COR-L47 (cell line): ENCODE results near the gene OTUD6A.
"Not testable (repeated sequence)": the region's sequence is repeated elsewhere in the genome, so short reads cannot be mapped to it uniquely, and the experiment has no call there.

Experiments used
- DNase-seq: peaks from one replicate; lab custom pipeline; 2025; lab: John Stamatoyannopoulos, UW

OTUD6A gene

DNA sequence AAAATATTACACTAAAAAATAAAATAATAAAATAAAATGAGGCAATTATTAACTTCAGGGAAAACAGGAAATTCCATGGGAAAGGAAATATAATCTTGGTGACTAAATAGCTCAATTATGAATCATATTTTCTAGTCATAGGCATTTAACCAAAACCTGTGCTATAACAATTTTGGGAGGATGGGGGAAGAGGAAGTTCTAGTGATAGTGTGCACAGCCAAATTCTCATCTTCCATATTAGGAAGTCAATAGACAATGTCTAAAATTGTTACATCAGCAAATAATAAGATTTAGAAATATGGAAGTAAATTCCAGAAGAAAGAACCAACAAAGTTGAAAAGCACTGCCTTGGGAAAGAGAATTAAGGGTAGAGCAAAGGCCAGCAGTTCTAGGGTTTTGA is 15.3 kb upstream of the OTUD6A start:
- no peak for DNase-seq

DNA sequence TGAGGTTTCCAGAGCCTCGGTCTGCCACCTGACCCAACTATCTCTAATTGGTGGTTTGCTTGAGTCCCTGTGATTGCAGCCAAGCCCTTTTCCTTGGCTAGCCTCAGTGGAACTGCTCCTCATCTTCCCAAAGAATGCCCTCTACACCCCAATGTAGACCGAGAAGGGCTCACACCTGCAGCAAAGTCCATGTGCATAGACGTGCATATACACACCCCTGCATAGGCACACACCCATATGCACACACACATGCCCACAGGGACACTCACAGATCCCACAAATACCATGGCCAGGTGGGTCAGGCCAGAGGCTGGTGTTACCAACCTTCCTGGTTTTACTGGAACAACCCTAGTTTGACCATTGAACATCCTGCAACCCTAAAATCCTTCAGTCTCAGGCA is 12.9 kb upstream of the OTUD6A start:
- DNase-seq = no peak

DNA sequence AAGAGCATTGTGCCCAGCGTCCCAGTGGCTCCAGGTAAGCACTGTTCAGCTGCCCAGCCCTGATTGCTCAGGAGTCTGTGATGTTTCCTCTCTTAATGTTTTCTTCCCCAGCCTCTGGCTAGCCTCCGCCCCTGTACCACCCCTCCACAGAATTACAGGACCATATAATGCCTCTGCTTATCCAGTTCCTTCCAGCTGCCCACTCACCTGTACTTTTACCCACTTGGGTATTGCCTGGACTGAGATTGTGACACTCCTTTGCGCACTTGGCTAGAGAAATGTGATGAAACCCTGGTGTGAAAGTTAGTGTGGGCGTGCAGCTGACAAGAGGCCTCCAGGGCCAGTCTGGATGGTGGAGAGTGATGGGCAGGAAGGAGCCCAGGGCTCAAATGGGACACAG is 12.3 kb upstream of the OTUD6A start, which contains the start of gene AWAT2:
AWAT2 (minus strand) TSS at position 14 of the 400 bp plus-strand sequence; CDS start at position 8, 6 bp downstream.
- no peak for DNase-seq

DNA sequence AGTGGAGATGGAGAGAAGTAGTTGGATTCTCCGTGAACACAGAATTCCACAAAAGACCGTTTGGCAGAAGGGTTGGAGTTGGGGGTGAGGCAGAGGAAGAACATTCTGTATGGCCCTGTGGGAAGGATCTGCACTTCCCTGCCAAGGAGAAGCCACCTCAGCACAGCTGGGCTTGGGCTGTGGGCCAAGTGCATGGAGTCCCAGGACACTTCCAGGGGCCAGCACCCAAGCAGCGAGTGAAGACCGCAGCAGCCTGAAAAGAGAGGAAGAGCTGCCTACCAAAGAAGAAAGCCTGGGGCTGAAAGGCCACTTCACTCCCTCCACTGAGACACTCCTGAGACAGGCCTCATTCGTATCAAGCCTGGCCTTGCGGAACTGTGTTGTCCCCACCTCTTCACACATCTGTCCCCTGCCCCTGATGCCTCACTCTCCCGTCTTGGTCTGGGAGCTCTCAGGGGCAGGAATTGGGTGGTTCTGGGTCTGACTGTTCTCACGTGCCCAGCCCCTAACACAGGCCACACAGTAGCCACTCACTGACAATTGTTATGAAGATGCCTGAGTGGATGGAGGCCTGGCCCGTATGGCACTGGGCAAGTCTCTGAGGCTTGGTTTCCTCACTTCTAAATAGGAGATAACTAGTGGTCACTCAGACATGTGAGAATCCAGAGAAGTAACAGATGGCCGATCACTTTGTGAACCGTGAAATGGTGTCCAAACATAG is 9.2 kb upstream of the OTUD6A start:
- no peak for DNase-seq

DNA sequence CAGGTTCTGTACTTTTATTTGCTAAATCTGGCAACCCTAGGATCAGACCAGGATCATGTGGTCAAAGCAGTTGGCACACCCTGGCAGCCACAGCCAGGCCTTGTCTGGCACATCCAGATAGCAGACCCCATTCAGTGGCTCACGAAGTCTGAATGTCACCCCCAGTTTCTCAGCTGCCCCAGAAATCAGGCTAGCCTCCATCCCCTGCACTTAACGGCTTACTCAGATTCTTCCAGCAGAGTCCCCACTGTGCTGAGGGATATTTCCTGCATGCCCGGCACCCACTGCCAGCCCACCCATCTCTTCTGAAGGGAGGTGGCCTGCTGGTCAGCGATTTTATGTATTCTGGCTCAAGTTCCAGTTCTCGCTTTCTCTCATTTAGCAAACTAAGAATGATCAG is 7.9 kb upstream of the OTUD6A start:
- no peak for DNase-seq

DNA sequence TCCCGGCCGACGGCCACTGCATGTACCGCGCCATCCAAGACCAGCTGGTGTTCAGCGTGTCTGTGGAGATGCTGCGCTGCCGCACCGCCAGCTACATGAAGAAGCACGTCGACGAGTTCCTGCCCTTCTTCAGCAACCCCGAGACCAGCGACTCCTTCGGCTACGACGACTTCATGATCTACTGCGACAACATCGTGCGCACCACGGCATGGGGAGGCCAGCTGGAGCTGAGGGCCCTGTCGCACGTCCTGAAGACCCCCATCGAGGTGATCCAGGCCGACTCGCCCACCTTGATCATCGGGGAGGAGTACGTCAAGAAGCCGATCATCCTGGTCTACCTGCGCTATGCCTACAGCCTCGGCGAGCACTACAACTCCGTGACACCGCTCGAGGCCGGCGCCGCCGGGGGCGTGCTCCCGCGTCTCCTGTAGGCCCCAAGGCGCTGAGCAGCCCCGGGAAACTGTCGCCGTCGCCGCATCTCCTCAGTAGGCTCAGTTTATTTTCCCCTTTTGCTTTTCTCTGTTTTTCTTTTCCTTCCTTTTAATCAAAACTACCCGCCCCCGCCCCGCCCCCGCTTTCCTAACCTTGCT is 799 bp downstream of the OTUD6A start:
- DNase-seq = no peak

DNA sequence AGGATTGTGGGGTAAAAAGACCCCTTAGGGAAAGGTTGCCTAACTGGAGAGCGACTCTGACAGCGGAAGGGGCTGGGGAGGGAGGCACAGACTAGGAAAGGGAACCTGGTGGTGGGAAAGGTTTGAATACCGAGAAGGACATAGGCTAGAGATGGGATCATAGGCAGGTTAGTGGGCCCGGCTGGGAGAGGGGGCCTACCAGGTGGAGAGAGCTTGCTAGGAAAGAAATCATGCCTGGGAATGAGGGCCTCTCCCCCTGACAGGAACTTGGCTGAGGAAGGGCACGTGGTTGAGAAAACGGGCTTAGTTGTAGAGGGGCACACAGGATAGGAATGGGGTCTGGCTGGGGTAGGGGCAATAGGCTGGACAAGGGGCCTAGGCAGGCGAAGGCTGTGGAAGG is 4.4 kb downstream of the OTUD6A start:
- no peak for DNase-seq

DNA sequence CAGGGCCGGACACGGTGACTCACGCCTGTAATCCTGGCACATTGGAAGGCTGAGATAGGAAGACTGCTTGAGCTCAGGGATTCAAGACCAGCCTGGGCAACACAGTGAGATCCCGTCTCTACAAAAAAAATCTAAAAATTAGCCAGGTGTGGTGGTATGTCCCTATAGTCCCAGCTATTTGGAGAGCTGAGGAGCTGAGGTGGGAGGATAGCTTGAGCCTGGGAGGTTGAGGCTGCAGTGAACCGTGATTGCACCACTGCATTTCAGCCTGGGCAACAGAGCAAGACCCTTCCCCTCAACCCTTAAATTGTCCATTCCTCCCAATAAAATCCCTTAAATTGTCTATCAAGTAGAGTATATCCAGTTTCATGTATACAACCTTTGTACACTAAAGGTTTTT is 17.0 kb downstream of the OTUD6A start:
- no peak for DNase-seq

DNA sequence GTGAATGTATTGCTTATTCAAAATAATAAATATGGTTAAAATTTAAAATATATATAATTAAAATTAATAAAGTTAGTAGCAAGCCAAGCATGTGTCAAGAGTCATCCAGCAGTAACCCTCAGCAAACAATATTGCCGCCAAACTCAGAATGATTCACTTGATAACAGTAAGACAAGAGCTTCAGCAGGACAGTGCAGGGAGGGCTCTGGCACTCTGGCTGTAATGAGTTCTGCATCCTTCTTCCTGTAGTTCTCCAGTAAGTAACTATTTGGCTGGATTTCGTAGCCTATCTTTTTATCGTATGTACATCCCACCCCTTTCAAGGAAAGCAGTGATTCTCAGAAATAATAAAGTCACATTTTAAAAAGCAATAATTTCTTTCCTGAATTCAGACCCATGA is 17.6 kb downstream of the OTUD6A start:
- DNase-seq = no peak

DNA sequence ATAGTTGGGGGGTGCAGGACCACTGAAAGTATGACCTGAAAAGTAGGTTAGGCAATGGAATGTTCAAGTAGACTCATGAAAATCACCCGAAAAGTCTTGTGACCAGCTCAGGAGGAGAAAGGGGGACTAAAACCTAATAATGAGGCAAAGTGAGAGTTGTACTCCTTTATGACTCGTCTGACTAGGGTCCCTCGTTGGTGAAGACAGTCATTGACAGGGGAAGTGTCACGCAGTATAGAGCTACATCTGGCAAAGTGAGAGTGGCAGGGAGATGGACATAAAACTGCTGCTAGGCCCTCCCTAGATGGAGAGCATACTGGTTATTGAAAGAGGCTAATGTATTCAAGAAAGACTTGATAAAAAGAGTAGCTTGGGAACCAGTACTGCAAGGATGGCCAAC is 20.5 kb downstream of the OTUD6A start:
- DNase-seq = no peak

DNA sequence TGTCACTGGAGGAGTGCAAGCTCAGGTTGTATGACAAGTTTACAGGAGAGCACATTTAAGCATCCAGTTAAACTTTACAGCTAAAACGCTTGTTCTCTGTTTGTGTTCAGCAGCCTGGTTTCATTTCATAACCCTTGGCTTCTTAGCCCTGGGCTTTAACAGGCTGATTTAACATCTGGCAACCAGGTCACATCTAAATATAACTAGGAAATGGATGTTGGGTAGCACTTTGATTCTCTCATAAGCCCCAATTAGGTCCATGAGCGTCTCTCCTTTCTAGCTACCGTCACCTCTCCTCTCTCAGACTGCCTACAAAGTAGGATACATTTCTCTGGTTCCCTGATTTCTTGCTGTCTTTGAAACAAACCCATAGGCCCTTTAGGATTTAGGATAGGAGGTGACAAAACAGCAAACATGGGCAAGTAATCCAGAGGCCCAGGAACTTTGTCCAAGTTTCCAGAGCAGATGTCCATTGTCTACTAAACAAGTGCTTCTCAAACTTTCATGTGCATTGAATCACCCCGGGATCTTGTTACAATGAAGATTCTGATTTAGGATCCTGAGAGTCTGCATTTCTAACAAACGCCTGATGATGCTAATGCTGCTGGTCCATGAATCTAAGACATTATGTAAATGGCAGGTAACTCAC is 22.5 kb downstream of the OTUD6A start:
- no peak for DNase-seq

DNA sequence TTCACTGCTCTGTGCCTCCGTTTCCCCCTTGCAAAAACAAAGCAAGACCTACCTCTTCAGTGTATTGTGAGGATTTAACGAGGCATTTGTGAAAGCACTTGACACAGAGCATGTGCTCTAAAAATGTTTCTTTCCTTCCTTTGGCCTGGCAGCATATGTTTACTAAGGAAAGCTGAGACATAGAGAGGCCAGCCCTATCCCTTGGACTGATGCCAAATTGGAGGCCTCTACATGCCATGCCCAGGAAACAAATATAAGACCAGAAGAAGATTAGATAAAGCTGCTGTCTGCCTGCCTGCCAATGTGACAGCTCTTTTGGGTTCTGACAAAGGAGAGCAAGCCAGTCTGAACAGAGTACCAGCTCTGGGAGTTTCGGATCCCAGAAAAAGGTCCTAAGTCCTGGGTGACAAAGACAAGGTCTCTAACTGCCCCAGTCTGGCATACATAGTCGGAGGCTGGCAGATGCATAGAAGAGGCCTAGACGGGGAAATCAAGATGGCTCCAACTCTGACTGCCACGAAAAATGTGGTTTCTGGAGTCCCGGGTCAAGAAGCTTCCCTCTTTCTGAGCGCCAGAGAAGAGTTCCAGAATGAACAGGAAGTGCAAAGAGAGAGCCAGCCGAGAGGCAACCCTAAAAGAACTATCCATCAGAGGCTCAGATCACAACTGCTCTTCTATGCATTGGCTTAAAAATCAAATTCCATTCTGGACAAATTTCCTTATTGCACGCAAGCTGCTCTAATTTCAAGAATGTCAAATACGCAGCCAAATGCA is 25.8 kb downstream of the OTUD6A start:
- DNase-seq = no peak

DNA sequence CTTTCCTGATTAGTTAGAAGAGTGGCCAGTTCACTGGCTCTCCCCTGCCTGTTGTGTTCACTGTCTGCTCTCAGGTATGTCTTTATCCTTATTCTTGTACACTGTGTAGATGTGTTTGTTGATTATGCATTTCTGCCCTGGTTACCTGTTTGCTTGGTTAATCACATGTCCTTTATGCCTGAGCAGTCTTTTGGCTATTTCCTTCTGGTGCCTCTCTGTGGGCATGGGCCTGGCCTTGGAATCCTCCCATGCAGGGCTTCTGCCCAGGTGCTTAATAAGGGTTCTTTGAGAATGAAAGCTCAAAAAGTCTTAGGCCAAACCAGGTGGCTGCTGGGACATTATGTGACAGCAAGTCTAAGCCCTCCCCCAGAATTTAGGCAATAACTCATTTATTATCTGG is 26.5 kb downstream of the OTUD6A start:
- DNase-seq = no peak

DNA sequence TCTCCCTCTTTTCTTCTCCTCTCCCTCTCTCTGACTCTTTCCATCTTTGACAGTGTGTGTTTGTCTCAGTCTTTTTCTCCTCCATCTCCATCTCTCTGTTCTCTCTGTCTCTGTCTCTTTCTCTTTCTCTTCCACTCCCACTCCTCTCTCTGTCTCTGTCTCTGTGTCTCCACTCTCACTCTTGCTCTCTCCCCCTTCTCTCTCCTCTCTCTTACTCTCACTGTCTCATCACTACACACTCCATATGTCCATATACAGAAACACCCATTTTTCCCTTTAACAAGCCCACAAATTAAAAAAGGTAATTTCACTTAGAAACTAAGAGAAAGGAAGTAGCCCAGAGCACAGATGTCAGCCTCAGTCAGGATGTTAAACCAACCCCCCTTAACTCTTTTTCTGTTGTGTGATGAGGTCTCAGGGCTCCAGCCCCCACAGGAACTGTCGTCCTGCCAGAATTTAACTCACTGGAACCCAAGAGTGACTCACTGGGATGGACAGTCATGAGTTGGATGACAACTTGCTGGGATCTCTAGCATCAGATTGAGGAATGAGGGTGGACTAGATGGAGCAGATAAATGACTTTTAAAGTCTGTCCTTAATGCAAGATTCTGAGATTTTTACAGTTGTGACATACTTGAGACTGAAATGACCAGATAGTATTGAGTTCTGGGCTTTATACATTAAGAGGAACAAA is 27.5 kb downstream of the OTUD6A start:
- no peak for DNase-seq

DNA sequence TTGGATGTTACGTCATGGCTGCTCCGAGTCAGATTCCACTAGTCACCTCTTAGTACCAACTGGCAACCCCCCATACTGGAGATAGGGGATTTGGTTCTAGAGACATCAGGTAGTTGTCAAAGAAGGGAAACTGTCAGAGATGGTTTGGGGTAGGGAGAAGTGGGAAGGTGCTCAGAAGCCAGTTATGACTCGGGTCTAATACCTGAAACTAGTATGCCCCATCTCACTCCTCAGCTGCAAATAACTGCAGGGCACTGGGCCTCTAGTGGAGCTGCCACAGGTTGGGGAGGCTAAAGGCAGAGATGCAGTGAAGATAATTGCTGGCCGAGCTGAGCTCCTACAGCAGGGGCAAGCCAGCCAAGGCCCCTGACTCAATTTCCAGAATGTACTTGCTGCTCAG is 30.0 kb downstream of the OTUD6A start:
- no peak for DNase-seq

DNA sequence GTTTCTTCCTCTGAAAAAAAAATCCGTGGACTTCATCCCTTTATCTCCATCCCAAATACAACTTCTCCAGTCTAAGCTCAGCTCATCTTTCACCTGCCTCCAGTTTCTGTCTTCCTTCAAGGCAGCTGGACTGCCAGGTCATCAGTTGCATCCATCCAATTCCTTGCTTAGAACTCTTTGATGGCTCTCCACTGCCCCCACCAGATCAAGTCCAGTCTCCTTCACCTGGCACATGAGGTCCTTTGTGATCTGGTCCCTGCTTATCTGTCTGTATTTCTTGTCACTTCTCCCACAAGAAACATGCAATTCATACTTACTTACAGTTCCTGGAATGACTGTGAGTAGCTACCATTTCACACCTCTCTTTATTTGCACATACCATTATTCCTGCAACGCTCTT is 33.8 kb downstream of the OTUD6A start:
- DNase-seq = no peak

DNA sequence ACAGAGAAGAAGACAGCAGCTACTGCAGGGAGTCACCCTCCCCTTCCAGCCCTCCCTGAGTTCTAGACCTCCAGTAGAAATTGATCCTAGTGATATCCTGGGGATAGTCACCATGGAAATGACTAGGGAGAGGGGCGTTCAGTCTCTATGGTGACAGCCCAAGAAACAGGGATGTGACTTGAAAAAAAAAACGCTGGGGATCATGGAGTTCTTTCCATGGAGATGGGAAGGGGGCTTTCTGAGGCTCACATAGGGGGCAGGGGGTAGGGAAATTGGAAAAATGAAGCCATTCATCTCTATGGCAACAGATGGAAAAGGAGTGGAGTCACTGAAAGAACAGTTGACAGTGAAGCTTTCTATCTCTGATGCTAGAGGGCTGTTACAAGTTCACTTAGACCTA is 43.0 kb downstream of the OTUD6A start:
- DNase-seq = no peak

DNA sequence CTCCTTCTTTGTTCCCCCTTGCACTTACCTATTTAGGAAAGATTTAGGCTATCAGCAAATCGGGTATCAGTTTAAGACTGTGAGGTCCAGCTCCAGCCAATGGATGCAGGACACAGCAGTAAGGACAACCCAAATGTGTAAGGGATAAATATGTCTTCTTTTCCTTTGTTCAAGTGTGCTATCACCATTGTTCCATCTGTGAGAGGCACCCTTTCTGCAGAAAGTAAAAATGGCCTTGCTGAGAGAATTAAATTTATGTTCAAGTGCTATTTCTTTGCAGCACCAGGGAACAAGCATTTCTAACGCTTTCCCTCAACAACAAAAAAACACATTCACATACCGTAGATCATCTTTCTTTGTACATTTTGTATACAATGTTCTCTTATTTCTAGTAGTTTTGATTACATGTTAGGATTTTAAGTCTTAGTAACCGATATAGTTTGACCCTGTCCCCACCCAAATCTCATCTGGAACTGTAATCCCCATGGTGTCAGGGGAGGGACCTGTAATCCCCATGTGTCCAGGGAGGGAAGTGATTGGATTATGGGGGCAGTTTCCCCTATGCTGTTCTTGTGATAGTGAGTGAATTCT is 49.3 kb downstream of the OTUD6A start:
- DNase-seq = not testable (repeated sequence)
